Stimulated activated CD4-positive, alpha-beta T cell treated with anti-CD3 and anti-CD28 coated beads, Interleukin-2, amount 100 ng/mL, for 48 hours (primary cell): ENCODE results near the gene IGSF21.
A peak's percentile ranks its signal among the peaks of the same experiment; 100 is the strongest.

Experiments used
- DNase-seq, 2 donors: peaks; one replicate each; pipeline ENCODE4 v3.0.0-alpha.2; 2020

Gene IGSF21

DNA sequence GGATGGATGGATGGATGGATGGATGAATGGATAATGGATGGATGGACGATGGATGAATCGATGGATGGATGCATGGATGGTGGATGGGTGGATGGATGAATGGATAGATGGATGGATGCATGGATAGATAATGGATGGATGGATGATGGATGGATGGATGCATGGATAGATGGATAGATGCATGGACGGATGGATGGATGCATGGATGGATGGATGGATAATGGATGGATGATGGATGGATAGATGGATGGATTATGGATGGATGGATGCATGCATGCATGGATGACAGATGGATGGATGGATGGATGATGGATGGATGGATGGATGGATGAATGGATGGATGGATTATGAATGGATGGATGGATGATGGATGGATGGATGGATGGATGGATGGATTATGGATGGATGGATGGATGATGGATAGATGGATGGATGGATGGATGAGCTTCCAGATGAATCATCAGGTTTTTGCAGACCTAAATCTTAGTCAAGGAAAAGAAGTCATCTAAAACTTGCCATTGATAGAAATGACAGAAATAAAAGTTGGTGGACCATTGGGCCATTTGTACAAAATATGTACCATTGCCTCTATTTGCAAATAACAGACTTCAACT lies 197.7 kb downstream of the IGSF21 start:
- no peak for DNase-seq

DNA sequence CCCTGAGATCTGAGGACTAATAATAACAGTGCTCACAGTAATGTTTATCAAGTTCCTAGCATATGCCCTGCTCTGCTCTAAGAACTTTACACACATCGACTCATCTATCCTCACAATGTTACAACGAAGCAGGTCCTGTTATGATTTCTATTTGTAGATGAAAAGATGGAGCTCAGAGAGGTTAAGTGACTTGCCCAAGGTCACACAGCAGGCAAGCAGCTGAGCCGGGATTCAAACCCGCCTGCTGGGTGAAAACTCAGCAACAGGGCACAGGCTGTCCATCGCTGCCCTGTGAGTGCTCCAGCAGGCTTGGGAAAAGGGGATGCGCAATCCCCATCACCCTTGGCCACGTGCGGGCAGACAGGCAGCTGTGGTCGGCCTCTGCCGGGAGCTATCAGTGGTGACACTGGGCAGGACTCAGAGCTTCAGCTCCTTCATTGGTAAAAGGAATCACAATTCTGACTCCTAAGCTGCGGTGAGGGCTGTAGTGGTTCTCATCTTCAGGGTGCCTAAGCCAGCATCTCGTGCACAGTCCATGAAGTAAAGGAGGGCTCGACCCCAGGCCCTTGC lies 199.8 kb downstream of the IGSF21 start:
- no peak for DNase-seq

DNA sequence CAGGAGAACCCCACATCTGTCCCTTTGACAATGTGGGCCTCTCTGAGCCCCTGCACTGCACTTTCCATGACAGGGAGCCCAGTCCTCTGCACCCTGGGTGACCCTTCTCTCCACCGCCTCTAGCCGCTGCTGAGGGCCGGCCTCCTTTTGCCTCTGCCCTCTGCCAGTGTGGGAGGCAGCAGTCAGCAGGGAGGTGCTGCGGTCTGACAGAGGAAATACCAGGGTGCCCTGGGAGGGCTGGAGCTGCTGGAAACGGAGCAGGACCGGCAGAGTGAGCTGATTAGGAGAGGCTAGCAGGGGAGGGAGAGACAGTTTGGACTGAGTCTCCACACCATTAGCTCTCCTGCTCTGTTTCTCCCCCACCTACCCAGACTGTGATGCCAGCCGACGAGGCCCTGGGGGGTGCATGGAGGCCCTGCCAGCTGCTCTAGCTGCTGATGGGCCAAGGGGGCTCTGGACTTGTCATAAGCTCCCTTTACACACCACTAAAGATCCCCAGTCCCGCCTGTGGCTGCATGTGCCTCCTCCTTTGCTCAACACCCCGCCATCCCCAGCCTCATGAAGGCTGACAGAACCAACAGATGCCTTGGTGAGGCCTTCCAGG lies 202.1 kb downstream of the IGSF21 start:
- DNase-seq: no peak

DNA sequence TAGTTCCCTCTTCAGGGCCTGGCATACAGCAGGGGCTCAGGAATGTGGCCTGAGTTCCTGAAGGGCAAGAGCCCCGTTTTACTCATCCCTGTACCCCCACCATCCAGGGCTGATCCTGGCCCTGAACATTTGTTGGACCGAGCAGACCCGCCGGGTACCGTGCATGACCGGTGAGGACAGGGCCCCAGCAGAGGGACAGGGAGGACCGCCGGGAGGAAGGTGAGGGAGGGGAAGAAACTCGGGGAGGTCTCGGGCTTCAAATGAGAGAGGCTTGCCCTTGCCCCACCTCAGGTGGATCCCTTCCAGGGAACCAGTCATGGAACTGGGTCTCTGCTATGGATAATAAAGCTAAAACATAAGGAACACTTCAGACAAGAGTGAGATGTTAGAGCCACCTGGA lies 205.4 kb downstream of the IGSF21 start:
- no peak for DNase-seq

DNA sequence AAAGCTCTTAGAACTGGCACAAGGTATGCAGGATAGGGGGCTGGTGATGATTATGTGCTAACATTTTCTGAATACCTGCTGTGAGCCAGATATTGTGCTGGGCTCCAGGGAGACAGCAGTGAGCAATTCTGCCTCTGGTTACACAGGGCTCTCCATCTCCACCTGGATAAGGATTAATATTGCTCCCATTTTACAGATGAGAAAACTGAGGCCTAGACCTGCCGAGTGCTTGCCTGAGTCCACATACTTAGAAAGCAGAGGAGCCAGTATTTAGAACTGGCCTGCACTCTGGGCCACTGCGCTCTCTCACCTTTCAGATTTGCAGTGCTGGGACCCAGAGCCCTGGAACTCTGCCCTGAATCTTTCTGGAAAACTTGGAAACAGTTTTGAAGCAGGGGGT lies 205.9 kb downstream of the IGSF21 start:
- no peak for DNase-seq

DNA sequence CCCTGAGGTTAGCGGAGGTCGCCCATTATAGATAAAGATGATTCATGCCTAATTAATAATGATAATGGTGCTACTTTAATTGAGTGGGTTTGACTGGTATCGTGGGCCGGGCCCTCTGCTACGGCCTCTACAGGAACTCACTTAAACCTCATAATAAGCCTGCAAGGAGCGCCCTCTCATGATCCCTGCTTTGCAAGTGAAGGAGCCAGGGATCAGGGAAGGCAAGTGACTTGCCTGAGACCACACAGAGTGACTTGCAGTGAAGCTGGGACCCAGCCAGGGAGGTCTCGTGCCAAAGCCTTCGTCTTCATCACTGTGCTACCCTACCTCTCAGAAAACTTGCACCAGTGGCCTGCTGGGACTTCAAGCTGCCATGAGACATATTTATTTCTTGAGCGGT lies 206.8 kb downstream of the IGSF21 start:
- no peak for DNase-seq

DNA sequence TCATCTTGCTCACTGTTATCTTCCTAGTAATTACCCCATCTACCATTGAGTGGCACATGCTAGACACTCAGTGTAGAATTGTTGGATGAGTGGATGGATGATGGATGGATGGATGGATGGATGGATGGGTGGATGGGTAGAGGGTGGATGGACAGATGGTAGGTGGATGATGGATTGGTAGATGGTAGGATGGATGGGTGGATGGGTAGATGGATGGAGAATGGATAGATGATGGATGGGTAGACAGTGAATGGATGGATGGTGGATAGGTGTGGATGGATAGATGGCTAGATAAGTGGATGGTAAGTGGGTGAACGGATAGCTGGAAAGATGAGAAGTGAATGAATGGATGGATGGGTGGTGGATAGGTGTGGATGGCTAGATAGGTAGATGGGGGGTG lies 207.9 kb downstream of the IGSF21 start:
- no peak for DNase-seq

DNA sequence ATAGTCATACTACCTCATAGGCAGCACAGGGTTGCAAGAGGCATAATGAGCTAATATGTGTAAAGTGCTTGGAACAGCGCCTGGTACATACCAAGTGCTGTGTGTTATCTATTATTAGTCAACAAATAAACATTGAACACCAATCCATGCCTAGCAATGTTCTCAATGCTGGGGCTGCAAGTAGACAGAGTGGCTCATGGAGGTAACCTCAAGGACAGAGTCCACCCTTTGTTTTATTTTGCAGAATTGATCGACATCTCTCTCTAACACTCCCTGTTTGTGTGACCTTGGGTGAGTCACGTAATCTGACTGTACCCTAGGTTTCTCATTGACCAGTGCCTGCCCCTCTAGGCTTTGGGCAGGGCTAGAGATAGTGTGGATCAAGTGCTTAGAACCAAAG lies 209.2 kb downstream of the IGSF21 start:
- DNase-seq: no peak

DNA sequence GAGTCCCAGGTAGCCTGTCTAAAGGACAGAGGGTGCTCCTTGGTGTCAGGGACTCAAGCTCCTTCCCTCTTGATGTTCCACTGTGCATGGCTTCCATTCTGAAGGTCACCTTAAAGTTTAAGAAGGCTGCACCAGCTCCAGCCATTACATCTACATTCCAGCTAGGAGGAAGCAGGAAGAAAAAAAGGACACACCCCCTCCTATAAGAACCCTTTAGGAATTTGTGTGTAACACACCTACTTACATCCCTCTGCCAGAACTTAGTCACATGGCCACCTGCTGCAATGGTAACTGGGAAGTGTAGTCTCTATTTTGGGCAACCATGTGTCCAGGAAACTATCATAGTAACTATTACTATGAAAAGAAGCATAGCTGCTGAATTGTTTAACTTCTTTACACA lies 211.5 kb downstream of the IGSF21 start:
- no peak for DNase-seq

DNA sequence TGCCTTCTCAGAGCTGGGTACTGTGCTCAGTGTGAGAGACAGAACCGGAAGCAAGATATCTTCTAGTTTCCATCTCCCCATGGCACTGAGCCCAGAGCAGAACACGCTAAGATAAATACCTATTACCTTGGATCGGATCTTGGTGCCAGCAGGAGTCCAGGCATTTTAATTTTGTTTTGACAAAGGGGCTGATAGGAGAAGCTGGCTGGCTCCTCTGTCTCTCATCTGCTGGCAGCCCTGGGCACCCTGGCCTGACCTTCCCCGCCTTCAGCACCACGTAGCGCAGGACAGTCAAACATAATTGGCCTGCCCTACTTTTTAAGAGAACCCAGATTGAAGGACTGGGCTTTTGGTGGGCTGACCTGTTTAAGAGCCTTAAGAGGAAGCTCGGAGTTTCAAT lies 212.5 kb downstream of the IGSF21 start:
- DNase-seq: no peak

DNA sequence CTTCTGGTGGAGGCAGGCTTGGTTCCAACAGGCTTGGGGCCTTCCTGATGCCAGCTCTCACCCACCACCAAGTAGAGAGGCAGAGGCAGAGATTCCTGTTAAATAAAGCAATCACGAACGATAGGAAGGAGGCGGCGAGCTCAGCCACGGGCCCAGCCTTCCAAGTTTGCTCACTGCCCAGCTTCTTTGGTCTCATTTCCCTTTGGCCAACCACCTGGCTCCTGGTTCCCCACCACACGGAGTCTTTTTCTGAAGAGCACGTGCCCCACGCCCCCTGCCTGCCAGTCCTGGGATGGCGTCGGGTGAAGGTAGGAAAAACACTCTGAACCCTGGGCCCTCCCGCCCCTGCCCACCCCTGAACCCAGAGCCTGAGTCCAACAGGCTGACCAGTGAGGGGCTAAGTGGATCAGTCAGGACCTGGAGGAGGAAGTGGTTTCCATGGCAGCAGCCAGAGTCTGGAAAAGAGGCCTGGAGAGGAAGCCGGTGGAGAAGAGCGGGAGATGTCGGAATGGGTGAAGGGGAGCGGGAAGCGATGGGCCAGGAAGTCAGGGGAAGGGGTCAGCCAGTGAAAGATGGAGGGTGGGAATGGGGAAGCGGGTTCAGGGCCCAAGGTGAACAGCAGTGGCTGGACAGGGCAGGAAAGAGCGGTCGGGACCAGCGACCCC lies 214.9 kb downstream of the IGSF21 start:
- peak in 1 of 2 donors; percentile 2 for DNase-seq

DNA sequence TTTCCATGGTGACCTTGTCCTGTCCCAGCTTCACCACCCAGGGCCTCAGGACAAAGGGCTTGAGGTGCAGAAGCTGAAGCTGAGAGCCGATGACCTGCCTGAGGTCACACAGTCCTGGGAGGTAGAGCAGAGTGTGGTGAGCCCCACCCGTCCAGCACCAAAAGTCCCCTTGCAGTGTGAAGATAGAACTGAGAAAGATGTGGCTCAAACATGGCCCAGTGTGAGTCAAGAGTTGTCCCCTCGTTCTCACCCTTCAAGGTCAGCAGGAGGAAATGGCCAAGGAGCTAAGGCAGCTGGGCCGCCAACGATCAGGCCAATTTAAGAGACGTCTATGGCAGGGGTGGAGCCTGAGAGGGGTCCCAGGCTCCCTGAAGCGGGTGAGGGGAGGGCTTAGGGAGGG lies 215.7 kb downstream of the IGSF21 start:
- no peak for DNase-seq

DNA sequence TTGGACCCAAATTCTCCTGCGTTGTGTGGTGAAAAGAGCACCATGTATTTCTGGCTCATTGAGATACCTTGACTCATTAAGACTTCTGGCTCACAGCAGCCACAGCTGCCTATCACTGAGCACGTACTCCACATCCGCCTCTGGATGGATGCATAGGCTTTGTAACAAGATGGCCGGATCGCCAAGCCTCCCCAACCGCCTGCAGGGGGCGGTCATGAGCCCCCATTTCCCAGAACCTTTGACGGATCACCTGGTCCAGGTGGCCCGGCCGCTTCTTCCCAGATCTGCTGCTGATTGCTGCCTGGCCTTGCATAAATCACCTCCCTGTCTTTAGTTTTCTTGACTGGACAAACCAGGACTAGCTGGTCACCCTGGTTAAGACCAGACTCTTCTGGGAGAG lies 216.6 kb downstream of the IGSF21 start:
- no peak for DNase-seq

DNA sequence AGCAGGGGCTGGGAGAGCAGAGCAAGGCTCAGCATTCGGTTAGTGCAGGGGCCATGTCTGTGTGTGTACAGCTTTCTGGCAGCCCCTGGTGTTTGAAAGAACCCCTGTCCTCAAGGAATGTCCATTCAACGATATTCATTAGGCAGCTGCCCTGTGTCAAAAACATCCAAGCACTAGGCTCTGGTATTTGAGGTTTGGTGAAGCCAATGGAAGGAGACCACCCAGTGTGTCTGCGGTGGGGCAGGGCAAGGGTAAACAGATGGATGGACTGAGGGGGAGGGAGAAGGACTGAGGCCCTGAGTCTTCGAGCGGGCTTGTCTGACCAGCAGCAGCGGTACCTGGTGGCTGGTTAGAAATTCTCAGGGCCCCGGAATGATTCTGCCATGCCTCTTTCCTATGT lies 217.5 kb downstream of the IGSF21 start:
- DNase-seq: no peak

DNA sequence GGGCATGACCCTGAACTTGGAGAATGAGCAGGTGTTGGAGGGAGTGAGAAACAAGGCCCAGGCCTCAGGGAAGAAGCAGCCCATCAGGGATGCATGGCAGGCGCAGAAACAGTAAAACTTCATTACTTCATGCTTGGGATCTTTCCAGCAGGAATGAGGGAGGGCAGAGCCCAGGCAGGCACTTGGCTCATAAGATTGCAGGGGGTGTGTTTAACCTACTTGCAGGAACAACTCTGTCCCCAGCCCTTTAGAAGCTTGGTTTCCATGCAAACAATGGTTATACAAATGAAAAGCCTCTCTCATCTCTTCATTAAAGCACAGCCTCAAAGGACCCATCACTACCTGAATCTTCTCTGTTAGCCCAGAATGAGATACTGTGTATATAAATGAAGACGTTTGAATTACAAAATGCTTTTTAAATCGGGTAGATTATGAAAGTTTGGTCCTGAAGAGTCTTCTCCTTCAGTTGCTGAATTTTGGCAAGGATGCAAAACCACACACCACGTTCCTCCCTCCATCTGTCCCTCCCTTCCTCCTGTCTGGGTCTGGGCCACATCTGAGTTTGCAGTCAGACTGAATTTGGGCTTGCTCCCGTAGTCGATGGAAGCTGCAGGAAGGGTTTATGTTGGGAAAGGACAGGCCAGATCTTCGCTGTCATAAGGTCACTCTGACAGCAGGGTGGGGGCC lies 218.8 kb downstream of the IGSF21 start:
- no peak for DNase-seq

DNA sequence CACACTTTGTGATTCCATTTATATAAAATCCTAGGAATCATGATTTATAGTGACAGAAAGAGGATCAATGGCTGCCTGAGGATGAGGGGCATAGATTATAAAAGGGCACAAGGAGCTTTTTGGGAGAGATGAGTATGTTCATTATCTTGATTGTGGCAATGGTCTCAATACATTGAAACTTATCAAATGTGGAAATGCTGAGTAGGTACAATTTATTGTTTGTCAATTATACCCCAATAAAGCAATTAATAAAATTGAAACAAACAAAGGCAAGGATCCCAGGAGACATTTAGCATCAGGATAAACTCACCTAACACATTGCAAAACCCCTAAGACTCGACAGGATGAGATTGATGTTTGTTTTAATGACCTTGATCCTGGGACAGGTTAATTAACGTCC lies 220.1 kb downstream of the IGSF21 start:
- no peak for DNase-seq

DNA sequence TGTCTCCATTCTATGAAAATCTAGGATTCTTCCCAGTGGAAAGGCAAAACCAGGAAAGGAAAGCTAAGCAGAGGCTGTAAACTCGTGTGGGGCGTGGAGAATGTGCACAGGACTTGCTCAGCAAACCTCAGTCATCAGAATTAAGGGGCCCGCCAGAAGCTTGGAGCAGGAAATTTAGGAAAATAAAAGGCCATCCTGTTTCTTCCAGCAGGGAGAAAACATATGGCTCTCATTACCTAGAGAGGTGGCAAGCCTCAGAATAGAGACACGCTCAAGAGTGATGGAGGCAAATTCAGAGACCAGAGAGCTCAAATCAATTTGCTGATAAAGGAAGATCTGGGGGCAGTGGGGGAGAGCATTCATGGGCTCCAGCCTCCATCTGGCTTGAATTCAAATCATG lies 221.2 kb downstream of the IGSF21 start:
- DNase-seq: no peak

DNA sequence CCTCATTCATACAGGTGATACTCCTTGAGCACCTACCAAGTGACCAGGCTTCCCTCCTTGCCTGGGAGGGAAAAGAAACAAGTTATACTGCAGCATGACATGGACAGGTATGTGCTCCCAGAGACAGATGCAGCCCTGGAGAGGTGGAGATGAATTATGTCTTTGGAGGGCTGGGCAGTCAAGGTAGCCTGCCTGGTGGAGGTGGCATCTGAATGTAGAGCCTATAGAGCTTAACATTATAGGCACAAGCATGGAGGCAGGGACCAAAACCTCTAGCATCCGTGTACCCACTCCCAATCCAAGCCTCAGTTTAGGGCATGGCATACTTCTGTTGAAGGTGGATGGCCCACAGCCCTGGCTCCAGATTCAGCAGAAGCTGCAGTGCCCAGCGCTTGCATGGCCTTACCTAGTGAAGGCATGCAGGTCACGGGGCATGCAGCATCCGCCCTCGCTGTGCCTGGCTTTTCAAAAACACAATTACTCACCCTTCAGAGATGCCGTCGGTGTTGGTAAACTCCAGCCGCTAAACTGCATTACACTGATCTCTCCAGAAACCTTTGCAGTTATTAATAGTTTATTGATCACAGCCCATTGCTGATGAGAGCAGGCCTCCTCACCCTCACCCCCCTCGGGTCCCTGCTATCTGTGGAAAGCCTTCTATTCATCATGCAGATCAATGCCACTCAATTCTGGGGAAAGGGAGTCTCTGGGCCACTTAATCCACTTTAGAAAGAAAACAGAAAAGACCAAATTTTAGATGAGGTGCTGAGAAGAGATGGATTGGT lies 222.1 kb downstream of the IGSF21 start:
- no peak for DNase-seq

DNA sequence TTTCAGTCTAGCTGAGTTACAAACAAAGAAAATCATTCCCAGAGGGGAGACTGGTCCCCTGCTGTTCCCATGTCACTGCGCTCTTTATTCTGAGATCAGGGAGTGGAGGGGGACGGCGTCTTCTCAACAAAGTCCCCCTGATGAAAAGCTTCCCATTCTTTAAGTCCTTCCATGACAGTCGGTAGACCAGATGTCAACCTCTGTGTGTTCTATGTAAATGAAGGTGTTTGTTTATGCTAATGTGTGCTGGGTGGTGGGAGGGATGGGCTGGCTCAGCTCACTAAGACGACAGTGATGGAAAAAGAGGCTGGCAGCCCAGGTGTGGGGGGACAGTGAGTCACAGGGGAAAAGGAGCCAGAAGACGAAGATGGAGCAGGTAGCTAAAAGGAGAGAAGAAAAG lies 225.0 kb downstream of the IGSF21 start:
- DNase-seq: no peak

DNA sequence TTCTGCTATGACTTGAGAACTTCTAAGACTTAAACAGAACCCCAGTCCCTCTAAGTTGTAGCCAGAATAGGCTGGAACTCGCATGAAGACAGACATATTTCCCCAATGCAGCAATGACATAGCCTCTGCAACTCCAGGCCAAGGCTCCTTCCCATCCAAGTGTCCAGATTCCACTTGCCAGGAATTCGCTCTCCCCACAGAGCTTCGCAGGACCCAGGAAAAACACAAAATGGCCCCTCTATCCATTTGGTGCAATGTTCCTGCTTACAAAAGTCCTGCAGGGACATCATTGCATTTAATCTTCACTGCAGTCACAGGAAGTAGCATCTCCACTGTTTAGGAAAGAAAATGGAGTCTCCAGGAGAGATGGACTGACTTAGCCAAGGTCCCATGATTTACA lies 225.6 kb downstream of the IGSF21 start:
- no peak for DNase-seq

DNA sequence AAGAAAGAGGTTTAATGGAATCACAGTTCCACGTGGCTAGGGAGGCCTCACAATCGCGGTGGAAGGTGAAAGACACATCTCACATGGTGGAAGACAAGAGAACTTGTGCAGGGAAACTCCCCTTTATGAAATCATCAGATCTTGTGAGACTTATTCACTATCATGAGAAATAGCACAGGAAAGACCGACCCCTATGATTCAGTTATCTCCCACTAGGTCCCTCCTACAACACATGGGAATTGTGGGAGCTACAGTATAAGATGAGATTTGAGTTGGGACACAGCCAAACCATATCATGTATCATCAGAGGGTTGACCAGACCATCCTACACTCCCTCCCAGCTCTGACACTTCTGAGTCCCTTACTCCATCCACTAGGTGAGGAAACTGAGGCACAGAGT lies 229.2 kb downstream of the IGSF21 start:
- no peak for DNase-seq

DNA sequence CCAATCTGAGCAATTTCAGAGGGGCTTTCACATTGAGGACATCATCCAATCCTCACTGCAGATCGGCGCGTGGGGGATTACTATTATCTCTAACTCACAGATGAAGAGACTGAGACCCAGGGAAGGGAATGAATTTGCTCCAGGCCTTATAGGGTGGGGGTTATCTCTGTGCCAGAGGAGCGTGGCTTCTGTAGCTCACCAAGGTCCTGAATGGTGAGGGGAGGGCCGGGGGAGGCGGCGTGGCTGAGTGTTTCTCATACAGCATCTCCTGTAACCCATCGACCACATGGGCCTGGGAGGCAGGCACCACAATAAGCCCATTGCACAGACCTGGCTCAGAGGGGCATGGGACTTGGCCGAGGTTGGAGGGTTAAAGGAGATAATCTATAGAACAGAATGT lies 230.2 kb downstream of the IGSF21 start:
- DNase-seq: no peak

DNA sequence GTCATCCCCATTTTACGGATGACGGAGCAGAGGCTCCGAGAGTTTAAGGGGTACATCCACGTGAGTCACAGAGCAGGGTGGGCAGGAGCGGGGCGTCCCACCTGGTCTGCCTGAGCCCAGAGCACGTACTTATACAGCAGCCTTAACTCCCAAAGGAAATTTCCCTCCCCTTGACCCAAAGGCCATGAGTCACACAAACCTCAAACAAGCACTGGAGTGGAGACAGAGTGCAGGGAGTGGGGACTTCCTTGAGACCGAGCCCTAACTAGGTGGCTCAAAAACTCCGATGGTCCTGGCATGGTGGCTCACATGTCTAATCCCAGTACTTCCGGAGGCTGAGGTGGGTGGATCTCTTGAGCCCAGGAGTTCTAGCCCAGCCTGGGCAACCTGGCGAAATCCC lies 231.6 kb downstream of the IGSF21 start:
- DNase-seq: no peak
